Cardiac fibroblast (primary cell): ENCODE data around the gene PDE8B.

ENCODE experiments used
- DNase-seq, 2 donors: peaks; one replicate each; pipeline versions ENCODE4 v3.0.0 to v3.0.0-alpha.2; 2010; ENCODE audit warnings: low read depth in 2 of 2
- H3K4me3 ChIP-seq, 2 donors: replicated peaks in 1 of 2; 1 replicate in 1 of 2; 2 replicates in 1 of 2; pipeline ENCODE4 v1.5.1; 2011; ENCODE audit warnings: low read depth in 2 of 2, low read length in 2 of 2, mild to moderate bottlenecking in 2 of 2, moderate library complexity in 1 of 2
- CTCF ChIP-seq: IDR thresholded peaks from one replicate; pipeline ENCODE4 v1.5.1; 2011; ENCODE audit warnings: low read depth, mild to moderate bottlenecking, low read length, inconsistent platforms

PDE8B gene

GRCh38 chr5:77398896-77399295, 188.4 kb downstream of the PDE8B start:
- TF ChIP-seq CTCF: no peak
- no peak for DNase-seq
- no peak overlapping the region for H3K4me3 ChIP-seq

- TF ChIP-seq CTCF: no peak
Observed at GRCh38 chr5:77400645-77401044, 190.2 kb downstream of the PDE8B start.

GRCh38 chr5:77402796-77403195, 192.3 kb downstream of the PDE8B start:
- no peak for DNase-seq
- no peak overlapping the region for H3K4me3 ChIP-seq
- no peak for TF ChIP-seq CTCF

More at GRCh38 chr5:77400645-77401044, 190.2 kb downstream of the PDE8B start:
- no peak for DNase-seq
- no peak overlapping the region for H3K4me3 ChIP-seq

- DNase-seq: no peak
- H3K4me3 ChIP-seq: no peak overlapping the region
- no peak for TF ChIP-seq CTCF
Observed at GRCh38 chr5:77407152-77407551, 196.7 kb downstream of the PDE8B start.

GRCh38 chr5:77409870-77410621, 199.6 kb downstream of the PDE8B start:
- H3K4me3 ChIP-seq: no peak overlapping the region
- DNase-seq: no peak
- TF ChIP-seq CTCF: no peak

GRCh38 chr5:77413049-77413448, 202.6 kb downstream of the PDE8B start:
- no peak overlapping the region for H3K4me3 ChIP-seq
- DNase-seq: no peak
- no peak for TF ChIP-seq CTCF

- peak in 1 of 2 donors; percentile 37 for DNase-seq
- no peak overlapping the region for H3K4me3 ChIP-seq
- no peak for TF ChIP-seq CTCF
Observed at GRCh38 chr5:77418162-77418561, 207.7 kb downstream of the PDE8B start.
